Measurements from ENCODE around the gene OTOP2.

OTOP2 gene

DNA sequence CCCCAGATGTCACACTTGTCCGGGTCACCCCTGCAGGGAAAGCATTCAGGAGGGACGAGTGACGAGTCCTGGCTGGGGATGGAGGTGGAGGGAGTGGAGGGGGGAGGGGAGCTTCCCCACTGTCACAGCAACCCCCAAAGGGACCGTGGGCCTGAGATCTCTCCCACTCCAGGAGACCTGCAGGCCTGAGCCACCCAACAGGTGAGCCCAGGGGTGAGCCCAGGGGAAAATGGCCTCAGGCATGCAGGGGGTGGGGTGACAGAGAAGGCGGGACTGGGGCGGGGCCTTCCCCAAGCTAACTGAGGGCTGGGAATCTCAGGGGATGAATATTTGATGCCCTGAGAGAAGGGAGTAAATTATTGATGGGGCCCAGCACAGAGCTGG, 3.4 kb upstream of the OTOP2 start:
- Histone ChIP-seq H3K27me3 (ENCODE audit: control insufficient read depth, insufficient read depth, low read length) (peaks cover 37% of the 10 kb centered on the region), H3K36me3 (ENCODE audit: control insufficient read depth, insufficient read depth, low read length) (peaks cover 3% of the 10 kb centered on the region), H3K4me1 (ENCODE audit: control insufficient read depth, insufficient read depth, low read length) (peaks cover 3% of the 10 kb centered on the region), H3K9ac (ENCODE audit: low read depth, low read length) (no peak overlapping the region), H3K4me3 (ENCODE audit: low read depth, low read length) (no peak overlapping the region), H3K9me3 (ENCODE audit: control insufficient read depth, insufficient read depth, low read length) (no peaks in the 10 kb centered on the region)

DNA sequence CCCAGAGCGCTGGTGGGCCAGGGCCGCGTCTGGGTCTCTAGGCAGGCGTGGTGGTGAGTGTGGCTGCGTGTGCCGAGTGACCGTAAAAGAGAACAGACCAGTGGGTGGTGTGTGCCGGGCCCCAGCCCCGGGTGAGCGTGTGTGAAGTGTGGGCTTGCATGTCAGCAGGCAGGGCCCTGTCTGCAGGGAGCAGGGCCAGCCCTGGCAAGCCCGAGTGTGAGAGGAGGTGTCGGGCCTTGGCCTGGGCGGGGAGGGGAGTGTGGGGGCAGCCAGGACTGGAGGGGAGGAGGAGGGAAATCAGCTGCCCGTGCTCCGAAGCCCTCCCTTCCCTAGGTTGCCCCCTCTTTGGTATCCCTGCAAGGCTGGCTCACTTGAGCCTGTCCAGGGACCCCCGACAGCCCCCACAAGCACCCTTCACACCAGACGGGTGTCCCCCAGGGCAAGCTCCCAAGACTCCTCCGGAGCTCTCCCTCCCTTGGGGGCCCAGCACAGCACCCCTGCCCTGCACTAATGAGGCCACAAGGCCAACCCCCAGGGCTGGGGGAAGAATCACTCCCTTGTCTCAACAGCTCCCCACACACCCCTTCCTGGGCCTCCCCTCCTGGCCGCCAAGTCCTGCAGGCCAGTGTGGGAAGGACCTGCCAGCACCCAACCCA, 2.9 kb upstream of the OTOP2 start:
- no peaks in the 10 kb centered on the region for H3K9me3 ChIP-seq (ENCODE audit: control insufficient read depth, insufficient read depth, low read length)
- H3K4me1 ChIP-seq (ENCODE audit: control insufficient read depth, insufficient read depth, low read length): peaks cover 3% of the 10 kb centered on the region
- H3K36me3 ChIP-seq (ENCODE audit: control insufficient read depth, insufficient read depth, low read length): peaks cover 3% of the 10 kb centered on the region
- H3K27me3 ChIP-seq (ENCODE audit: control insufficient read depth, insufficient read depth, low read length): peaks cover 42% of the 10 kb centered on the region
- no peak overlapping the region for H3K9ac ChIP-seq (ENCODE audit: low read depth, low read length)
- no peak overlapping the region for H3K4me3 ChIP-seq (ENCODE audit: low read depth, low read length)

DNA sequence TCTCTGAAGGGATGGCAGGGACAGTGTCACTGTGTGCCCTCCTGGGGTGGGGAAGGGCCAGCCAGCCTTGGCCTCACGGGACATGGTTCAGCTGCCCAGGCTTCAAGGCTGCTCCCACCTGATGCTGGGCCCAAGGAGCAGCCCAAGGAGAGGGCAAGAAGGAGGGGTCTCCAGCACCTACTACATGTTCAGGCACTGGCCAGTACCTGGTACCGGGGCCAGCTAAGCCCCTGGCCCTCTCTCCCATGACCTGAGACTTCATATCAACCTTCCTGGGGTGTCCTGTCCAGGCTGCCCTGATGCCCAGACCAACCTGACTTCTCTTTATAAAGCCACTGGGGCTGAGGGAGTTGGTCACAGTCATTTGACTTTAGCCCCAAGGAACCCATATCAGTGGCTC, 2.3 kb upstream of the OTOP2 start:
- H3K9ac ChIP-seq (ENCODE audit: low read depth, low read length): no peak overlapping the region
- H3K4me3 ChIP-seq (ENCODE audit: low read depth, low read length): no peak overlapping the region
- H3K9me3 ChIP-seq (ENCODE audit: control insufficient read depth, insufficient read depth, low read length): no peaks in the 10 kb centered on the region
- peaks cover 3% of the 10 kb centered on the region for H3K4me1 ChIP-seq (ENCODE audit: control insufficient read depth, insufficient read depth, low read length)
- H3K36me3 ChIP-seq (ENCODE audit: control insufficient read depth, insufficient read depth, low read length): peaks cover 3% of the 10 kb centered on the region
- H3K27me3 ChIP-seq (ENCODE audit: control insufficient read depth, insufficient read depth, low read length): peaks cover 48% of the 10 kb centered on the region

DNA sequence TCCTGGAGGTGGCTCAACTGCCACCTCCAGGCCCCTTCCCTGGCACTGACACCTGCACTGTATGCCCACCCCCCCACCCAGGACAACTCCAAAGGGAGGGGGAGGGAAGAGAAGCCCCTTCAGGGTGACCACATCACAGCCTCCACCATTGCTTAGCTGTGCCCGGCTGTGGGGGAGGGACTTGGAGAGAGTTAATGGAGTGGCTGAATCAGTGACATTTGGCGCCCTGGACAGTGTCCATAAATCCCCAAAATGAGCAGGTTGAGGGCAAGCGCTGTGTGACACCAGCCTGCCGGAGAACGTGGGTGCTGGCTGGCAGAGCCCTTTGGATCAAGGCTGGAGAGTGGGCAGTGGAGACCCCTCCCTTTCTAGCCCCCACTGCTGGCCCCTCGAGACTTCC, 1.9 kb upstream of the OTOP2 start:
- Histone ChIP-seq H3K9ac (ENCODE audit: low read depth, low read length) (no peak overlapping the region), H3K27me3 (ENCODE audit: control insufficient read depth, insufficient read depth, low read length) (peaks cover 52% of the 10 kb centered on the region), H3K4me3 (ENCODE audit: low read depth, low read length) (peak overlapping the region; percentile 62), H3K9me3 (ENCODE audit: control insufficient read depth, insufficient read depth, low read length) (no peaks in the 10 kb centered on the region), H3K4me1 (ENCODE audit: control insufficient read depth, insufficient read depth, low read length) (peaks cover 3% of the 10 kb centered on the region), H3K36me3 (ENCODE audit: control insufficient read depth, insufficient read depth, low read length) (peaks cover 3% of the 10 kb centered on the region)

DNA sequence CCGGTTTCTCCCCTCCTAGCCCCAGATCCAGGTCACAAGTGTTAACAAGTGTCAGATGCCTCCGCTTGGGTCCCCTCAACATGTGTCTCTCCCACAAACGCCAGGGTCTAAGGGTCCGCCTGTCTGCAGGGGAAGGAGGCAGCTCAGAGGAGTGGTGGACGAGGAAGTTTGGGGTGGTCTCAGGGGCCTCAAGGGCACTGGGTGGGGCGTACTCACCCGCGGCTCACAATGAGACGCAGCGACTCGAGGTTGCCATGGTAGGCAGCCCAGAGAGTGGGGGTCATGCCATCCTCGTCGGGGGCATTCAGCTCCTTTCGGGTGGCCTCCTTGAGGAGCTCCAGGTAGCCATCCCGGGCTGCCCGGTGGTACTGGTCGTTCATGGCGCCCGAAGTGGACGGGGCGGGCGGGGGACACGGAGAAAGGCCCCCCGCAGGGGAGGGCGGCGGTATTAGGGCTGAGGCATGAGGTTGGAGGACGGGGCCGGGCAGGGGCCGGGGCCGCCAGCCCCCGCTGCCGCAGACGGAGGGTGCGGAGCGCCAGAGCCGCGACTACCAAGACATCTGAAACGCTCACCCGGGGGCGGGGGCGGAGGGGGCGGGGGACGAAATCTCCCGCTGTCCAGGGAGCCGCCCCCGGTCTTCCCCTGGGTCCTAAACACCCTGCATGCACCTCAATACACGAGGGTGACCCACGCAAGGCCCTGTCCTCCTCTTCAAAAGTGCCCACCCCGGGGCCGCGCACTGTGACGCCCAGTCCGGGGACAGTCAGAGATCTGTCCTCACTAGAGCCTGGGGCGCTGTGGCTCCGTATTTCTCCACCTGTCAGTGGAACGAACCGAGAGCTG, 1.2 kb upstream of the OTOP2 start, which contains the start of gene USH1G:
USH1G (minus strand) TSS at position 562 of the 844 bp plus-strand sequence; CDS start at position 380, 182 bp downstream.
- peaks cover 3% of the 10 kb centered on the region for H3K4me1 ChIP-seq (ENCODE audit: control insufficient read depth, insufficient read depth, low read length)
- H3K4me3 ChIP-seq (ENCODE audit: low read depth, low read length): peak within 1 kb of the TSS; percentile 64

DNA sequence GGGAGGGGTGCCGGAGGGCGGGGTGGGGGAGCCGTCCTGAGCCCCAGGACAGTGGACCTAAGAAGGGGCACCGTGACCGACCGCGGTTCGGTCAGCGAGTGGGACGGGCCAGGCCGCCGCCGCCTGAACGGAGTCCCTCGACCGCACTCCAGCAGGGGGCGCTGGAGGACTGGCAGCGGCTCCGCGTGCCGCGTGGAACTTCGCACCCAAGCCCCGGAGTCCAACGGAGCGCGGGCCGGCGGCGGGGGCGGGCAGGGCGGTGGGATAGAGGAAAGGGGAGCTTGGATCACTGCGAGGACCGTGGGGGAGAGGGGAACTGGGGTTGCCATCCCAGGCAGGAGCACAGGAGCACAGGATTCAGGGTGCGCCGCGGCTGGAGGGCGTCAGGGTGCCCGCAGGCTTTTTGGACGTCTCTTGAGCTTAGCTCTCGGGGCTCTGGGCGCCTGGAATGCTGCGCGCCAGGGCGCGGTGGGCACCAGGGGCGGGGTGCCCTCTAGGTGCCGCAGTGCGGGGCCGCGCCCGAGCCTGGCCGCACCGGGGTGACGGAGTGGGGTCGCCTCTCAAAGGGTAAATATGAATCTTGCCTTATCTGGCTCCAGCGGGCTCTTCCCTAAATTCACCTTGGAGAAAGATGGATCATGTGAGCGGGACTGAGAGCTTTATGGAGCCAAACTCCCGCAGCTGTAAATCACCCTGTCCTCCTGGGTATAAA, 379 bp upstream of the OTOP2 start:
- peaks cover 60% of the 10 kb centered on the region for H3K27me3 ChIP-seq (ENCODE audit: control insufficient read depth, insufficient read depth, low read length)
- no peaks in the 10 kb centered on the region for H3K9me3 ChIP-seq (ENCODE audit: control insufficient read depth, insufficient read depth, low read length)
- no peak overlapping the region for H3K9ac ChIP-seq (ENCODE audit: low read depth, low read length)
- H3K4me1 ChIP-seq (ENCODE audit: control insufficient read depth, insufficient read depth, low read length): peaks cover 3% of the 10 kb centered on the region
- H3K4me3 ChIP-seq (ENCODE audit: low read depth, low read length): peak overlapping the region; percentile 64
- peaks cover 3% of the 10 kb centered on the region for H3K36me3 ChIP-seq (ENCODE audit: control insufficient read depth, insufficient read depth, low read length)

More for the DNA sequence above, 1.2 kb upstream of the OTOP2 start, which contains the start of gene USH1G:
- Histone ChIP-seq H3K36me3 (ENCODE audit: control insufficient read depth, insufficient read depth, low read length) (peaks cover 3% of the 10 kb centered on the region), H3K9me3 (ENCODE audit: control insufficient read depth, insufficient read depth, low read length) (no peaks in the 10 kb centered on the region), H3K9ac (ENCODE audit: low read depth, low read length) (peak within 1 kb of the TSS; percentile 24), H3K27me3 (ENCODE audit: control insufficient read depth, insufficient read depth, low read length) (peaks cover 59% of the 10 kb centered on the region)

DNA sequence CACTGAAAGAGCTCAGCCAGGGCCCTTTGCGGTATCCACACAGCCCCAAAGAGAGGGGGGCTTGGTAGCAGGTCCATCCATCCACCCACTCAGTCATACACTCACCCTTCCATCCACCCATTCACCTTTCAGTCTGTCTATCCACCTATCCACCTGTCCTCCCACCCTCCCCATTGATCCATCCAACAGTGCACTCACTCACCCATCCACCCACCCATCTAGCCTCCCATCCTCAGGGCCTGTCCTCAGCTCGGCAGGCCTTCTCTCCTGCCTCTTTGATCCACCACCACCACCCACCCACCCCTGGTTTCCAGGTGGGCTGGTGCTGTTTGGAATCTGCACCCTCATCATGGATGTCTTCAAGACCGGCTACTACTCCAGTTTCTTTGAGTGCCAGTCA, 1.2 kb downstream of the OTOP2 start:
- H3K9me3 ChIP-seq (ENCODE audit: control insufficient read depth, insufficient read depth, low read length): no peaks in the 10 kb centered on the region
- peaks cover 63% of the 10 kb centered on the region for H3K27me3 ChIP-seq (ENCODE audit: control insufficient read depth, insufficient read depth, low read length)

DNA sequence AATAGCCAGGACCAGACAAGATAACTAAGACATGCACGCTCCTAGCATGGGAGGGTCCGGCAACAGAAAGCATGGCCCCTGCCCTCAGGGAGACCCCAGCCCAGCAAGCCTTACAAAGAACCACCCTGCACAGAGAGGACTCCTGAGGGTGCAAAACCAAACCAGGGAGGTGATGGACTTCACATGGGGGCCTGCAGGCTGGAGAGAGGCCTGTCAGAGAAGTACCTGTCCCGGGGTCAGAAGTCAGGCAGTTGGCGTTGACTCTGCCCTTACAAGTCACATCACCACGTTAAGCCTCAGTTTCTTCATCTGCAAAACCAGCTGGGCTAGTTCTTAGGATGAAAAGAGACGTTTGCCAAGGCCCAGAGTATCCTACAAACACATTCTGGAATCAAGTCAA, 4.7 kb downstream of the OTOP2 start:
- peaks cover 57% of the 10 kb centered on the region for H3K27me3 ChIP-seq (ENCODE audit: control insufficient read depth, insufficient read depth, low read length)
- H3K9ac ChIP-seq (ENCODE audit: low read depth, low read length): no peak overlapping the region
- no peak overlapping the region for H3K4me3 ChIP-seq (ENCODE audit: low read depth, low read length)
- H3K36me3 ChIP-seq (ENCODE audit: control insufficient read depth, insufficient read depth, low read length): no peaks in the 10 kb centered on the region
- H3K4me1 ChIP-seq (ENCODE audit: control insufficient read depth, insufficient read depth, low read length): no peaks in the 10 kb centered on the region
- no peaks in the 10 kb centered on the region for H3K9me3 ChIP-seq (ENCODE audit: control insufficient read depth, insufficient read depth, low read length)

More for the DNA sequence above, 1.2 kb downstream of the OTOP2 start:
- Histone ChIP-seq H3K9ac (ENCODE audit: low read depth, low read length) (no peak overlapping the region), H3K36me3 (ENCODE audit: control insufficient read depth, insufficient read depth, low read length) (no peaks in the 10 kb centered on the region), H3K4me3 (ENCODE audit: low read depth, low read length) (peak overlapping the region; percentile 64), H3K4me1 (ENCODE audit: control insufficient read depth, insufficient read depth, low read length) (peaks cover 3% of the 10 kb centered on the region)

DNA sequence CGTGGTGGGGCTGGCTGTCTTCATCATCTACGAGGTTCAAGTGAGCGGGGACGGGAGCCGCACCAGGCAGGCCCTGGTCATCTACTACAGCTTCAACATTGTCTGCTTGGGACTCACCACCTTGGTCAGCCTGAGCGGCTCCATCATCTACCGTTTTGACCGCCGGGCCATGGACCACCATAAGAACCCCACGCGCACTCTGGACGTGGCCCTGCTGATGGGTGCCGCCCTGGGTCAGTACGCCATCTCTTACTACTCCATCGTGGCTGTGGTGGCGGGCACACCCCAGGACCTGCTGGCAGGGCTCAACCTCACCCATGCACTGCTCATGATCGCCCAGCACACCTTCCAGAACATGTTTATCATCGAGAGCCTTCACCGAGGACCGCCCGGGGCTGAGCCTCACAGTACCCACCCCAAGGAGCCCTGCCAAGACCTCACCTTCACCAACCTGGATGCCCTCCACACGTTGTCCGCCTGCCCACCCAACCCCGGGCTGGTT, 6.5 kb downstream of the OTOP2 start:
- Histone ChIP-seq H3K27me3 (ENCODE audit: control insufficient read depth, insufficient read depth, low read length) (peaks cover 57% of the 10 kb centered on the region), H3K9ac (ENCODE audit: low read depth, low read length) (no peak overlapping the region), H3K36me3 (ENCODE audit: control insufficient read depth, insufficient read depth, low read length) (no peaks in the 10 kb centered on the region), H3K4me1 (ENCODE audit: control insufficient read depth, insufficient read depth, low read length) (no peaks in the 10 kb centered on the region), H3K4me3 (ENCODE audit: low read depth, low read length) (no peak overlapping the region), H3K9me3 (ENCODE audit: control insufficient read depth, insufficient read depth, low read length) (no peaks in the 10 kb centered on the region)

DNA sequence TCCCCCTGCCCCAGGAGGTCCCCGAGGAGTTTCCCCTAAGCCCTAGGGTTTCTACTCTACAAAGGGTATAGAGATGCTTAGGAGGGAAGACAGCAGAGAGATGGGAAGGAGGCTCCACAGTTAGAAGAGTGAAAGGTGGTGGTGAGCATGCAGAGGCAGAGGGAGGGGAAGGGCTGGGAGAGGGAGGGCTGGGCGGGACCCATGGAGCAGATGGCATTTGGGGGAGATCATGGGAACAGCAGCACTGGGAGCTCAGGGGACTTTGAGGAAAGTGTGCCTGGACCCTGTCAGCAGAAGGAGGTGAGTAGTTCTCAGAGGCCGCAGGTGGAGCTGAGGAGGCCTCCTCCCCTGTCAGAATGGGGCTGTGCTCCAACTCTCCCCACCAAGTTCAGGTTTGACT, 11.0 kb downstream of the OTOP2 start:
- Histone ChIP-seq H3K9me3 (ENCODE audit: control insufficient read depth, insufficient read depth, low read length) (no peaks in the 10 kb centered on the region), H3K4me3 (ENCODE audit: low read depth, low read length) (peak overlapping the region; percentile 45), H3K36me3 (ENCODE audit: control insufficient read depth, insufficient read depth, low read length) (no peaks in the 10 kb centered on the region), H3K9ac (ENCODE audit: low read depth, low read length) (no peak overlapping the region), H3K27me3 (ENCODE audit: control insufficient read depth, insufficient read depth, low read length) (peaks cover 65% of the 10 kb centered on the region), H3K4me1 (ENCODE audit: control insufficient read depth, insufficient read depth, low read length) (no peaks in the 10 kb centered on the region)

DNA sequence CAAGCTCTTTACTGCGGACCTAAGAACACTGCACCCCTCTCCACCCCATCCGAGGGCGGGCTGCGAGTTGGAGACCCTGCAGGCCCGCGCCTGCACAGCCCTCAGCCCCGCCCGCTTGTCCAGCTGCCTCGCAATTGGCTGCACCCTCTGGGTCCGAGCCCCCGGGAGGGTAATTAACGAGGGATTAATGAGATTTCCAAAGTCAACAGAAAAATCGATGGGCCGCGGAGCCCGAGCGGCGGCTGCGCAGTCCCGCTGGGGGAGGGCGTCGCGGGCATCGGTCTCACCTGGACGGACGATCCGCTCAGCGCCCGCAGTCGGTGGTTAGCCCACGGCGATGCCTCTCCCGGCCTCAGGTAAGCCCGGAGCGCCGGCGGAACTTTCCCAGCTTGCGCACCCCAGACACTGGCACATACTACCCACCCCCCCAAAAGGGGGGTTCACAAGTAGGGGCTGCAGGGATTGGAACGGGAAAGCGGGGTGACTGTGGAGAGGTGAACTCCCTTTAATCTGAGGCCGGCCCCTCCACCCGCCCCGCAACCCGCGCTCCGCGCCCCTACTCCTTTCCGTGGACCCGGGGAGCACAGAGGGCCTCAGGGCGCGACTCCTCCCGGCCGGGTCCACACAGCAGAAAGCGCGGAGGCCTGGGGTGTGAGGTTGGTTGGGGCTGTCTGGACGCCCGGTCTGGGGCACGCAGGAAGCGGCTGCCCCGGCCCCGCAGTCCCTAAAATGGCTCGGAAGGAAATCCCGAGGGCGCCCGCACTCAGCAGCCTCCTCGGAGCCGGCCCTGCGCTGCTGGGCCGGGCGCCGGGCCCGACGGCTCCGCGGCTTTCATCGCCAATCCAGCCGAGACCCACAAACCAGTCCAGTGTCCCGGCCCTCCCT, 11.8 kb downstream of the OTOP2 start, which contains the start of gene OTOP3:
OTOP3 (plus strand) TSS at position 314 of the 885 bp plus-strand sequence; CDS start at position 338, 24 bp downstream.
- H3K4me3 ChIP-seq (ENCODE audit: low read depth, low read length): peak within 1 kb of the TSS; percentile 45
- H3K27me3 ChIP-seq (ENCODE audit: control insufficient read depth, insufficient read depth, low read length): peaks cover 65% of the 10 kb centered on the region

More for the DNA sequence above, 11.8 kb downstream of the OTOP2 start, which contains the start of gene OTOP3:
- no peaks in the 10 kb centered on the region for H3K9me3 ChIP-seq (ENCODE audit: control insufficient read depth, insufficient read depth, low read length)
- no peak within 1 kb of the TSS for H3K9ac ChIP-seq (ENCODE audit: low read depth, low read length)
- H3K36me3 ChIP-seq (ENCODE audit: control insufficient read depth, insufficient read depth, low read length): no peaks in the 10 kb centered on the region
- no peaks in the 10 kb centered on the region for H3K4me1 ChIP-seq (ENCODE audit: control insufficient read depth, insufficient read depth, low read length)
